HT1080 (cell line): Measurements from ENCODE around the gene LRP1B. TPM values are rescaled to one million over a fixed set of nuclear protein-coding genes. Genes with fewer than 3 reads are reported as not detected.
"Not testable (repeated sequence)": the region's sequence is repeated elsewhere in the genome, so short reads cannot be mapped to it uniquely, and the experiment has no call there.

ENCODE experiments used
- DNase-seq: peaks from one replicate; pipeline ENCODE4 v3.0.0-alpha.2; 2015; ENCODE audit warnings: low read depth
- total RNA-seq: library from RNA; depleted of rRNA; stranded (reverse); fragments of >200 nt; shearing (Covaris generic); gene quantifications from 2 replicates; pipeline ENCODE4 v1.2.3, GENCODE V29; 2014

The LRP1B gene
- total RNA-seq, 1 experiment from 2014 or later = 0.05 TPM

GRCh38 chr2:140288213-140288612, 1842.6 kb downstream of the LRP1B start:
- DNase-seq = no peak

DNA sequence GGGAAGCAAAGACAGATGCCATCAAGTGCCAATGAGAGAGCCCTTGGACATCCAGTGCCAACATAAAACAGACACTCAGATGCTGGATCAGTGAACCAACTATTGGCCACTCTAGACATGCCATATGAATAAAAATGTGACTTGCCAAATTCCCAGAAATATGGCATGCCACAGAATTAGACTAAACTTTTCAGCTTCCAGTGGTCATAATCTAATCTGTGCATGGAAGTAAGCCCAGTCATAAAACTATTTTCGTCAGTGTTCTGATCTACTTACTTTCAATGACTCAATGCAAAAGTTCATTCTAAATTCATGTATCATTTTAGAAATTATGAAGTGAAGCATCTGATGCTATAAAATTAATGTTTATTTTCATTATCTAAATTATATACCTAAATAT, 1844.4 kb downstream of the LRP1B start:
- DNase-seq = no peak

- DNase-seq = not testable (repeated sequence)
Measured at GRCh38 chr2:140277344-140277743, 1853.5 kb downstream of the LRP1B start.

GRCh38 chr2:140276661-140277060, 1854.2 kb downstream of the LRP1B start:
- DNase-seq = no peak

GRCh38 chr2:140275427-140275826, 1855.4 kb downstream of the LRP1B start:
- no peak for DNase-seq

GRCh38 chr2:140274891-140275290, 1855.9 kb downstream of the LRP1B start:
- no peak for DNase-seq

GRCh38 chr2:140273958-140274357, 1856.9 kb downstream of the LRP1B start:
- no peak for DNase-seq

DNA sequence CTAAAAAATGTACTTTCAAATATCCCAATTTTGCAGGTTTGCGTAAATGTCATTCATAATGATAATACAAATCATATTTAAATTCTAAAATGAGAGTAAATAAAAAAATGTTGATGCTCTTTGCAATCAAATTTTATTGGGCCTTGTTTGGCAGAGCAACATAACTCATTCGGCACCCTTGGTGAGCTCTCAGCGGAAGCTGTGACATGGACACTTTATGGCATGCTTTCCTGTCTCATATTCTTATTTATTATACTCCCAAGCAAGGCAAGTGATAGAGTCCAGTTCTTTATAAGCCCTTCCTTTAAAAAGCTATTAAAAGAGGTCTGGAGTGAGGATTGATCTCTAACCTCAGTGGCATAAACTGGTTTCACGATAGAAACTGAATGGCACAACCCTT, 1857.4 kb downstream of the LRP1B start:
- no peak for DNase-seq

- peak; percentile 17 for DNase-seq
Measured at GRCh38 chr2:140270224-140270623, 1860.6 kb downstream of the LRP1B start.

- no peak for DNase-seq
Measured at GRCh38 chr2:140269000-140269399, 1861.8 kb downstream of the LRP1B start.

DNA sequence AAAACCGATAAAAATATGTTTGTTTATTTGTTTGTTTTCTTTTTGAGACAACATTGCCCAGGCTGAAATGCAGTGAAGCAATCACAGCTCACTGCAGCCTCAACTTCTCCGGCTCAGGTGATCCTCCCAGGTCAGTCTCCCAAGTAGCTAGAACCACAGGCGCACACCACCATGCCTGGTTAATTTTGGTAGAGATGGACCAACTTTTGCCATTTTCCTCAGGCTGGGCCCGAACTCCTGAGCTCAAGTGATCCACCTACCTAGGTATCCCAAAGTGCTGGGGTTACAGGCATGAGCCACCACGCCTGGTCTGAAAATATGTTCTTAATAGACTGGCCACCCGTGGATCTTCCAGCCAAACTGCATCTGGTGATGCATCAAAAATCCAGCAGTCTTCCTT, 1867.9 kb downstream of the LRP1B start:
- DNase-seq = no peak

DNA sequence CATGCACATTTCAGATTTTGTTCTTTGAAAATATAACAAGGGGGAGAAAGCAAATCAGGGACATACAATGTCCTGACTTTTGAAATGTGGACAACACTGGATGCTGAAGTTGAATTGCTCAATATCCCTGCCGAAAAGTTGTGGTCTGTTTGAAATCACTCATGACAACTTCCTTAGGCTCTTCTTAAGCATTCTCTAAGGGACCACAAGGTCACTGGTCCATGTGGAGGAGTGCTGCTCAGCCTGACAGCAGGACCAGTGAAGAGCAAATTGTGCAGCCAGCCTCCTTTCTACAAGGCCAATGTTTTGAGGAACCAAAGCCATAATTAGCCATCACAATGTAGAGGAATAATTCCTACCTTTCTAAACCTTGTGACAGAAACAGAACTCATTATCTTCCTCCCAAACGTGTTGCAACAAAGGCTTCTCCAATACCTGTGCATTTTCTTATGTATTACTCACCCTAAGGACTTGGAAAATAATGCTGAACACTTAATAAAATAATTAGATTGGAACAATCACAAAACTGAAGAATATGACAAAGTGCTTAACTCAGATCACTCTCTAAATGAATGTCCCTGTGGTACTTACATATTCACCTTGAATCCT, 1873.0 kb downstream of the LRP1B start:
- peak; percentile 14 for DNase-seq

GRCh38 chr2:140256080-140256479, 1874.7 kb downstream of the LRP1B start:
- DNase-seq = peak; percentile 48

GRCh38 chr2:140249821-140250220, 1881.0 kb downstream of the LRP1B start:
- no peak for DNase-seq

- no peak for DNase-seq
Measured at GRCh38 chr2:140248623-140249022, 1882.2 kb downstream of the LRP1B start.

- no peak for DNase-seq
Measured at GRCh38 chr2:140247451-140248195, 1883.2 kb downstream of the LRP1B start.

DNA sequence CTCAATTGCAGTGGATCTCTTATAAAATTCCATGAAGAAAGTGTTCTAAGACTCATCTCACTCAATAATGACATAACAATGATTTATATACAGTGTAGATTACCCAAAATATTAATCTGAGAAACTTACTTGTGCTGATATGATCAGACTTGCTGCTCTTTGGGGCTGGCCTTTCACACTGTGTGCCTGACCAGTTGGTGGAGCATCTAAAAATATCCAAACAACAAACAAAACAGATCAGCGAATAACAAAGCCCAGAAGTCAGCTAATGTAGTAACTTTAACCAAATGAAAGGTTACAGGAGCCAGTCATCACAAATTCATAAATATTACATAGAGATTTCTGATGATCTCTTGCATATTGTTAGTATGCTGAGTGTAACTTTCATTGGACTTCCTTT, 1883.9 kb downstream of the LRP1B start:
- DNase-seq = no peak

GRCh38 chr2:140246058-140246457, 1884.8 kb downstream of the LRP1B start:
- no peak for DNase-seq

DNA sequence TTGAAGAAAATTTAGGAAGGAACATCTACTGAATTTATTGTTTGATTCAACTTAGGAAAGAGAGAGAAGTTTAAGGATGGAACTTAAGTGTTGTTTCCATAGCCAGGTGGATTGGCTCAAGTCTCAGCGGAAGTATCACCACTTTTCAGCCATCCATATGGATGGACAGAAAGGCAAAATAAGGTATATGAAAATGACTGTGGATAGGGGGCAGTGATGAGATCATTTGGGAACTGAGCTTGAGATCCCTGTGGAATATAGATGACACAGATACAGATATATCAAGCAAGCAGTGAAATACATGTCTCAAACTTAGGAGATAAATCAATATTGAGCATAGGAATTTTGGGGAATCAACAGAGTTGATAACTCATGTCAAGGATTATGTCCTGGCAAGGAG, 1887.9 kb downstream of the LRP1B start:
- DNase-seq = no peak

DNA sequence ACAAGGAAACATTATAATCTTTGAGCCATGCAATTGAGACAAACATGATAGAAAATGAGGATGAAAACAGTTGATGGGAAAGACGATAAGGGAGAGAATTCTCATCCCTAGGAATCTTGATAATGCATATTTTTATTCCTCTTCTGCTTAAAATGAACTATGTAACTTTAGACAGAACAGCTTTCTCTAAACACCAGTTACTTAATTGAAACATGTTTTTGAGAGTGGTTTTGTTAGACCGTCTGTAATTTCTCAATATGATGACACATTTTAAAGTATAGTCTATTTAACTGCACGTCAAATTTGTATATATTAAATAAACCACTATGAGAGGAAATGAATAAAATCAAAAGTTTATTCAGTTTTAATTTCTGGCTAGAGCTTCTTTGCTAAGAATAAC, 1896.7 kb downstream of the LRP1B start:
- DNase-seq = no peak

GRCh38 chr2:140210963-140211362, 1919.9 kb downstream of the LRP1B start:
- DNase-seq = no peak

GRCh38 chr2:140205093-140205492, 1925.7 kb downstream of the LRP1B start:
- DNase-seq = no peak

DNA sequence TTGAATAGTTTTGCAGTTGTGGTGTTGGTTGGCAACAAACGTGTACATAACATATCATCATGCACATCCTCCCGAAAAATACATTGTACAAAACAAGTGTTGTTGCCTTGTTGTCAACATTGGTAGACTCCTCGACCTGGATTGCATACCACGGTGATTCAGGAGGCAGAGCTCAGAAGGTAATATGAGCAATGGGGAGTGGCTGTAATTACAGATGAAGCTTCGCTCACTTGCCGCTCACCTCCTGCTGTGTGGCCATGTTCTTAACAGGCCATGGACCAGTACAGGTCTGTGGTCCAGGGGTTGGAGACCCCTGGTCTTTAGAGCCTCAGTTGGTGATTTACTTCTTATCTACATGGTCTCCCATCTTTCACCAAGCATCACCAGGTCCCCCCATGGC, 1927.5 kb downstream of the LRP1B start:
- DNase-seq = no peak
